Stimulated activated CD4-positive, alpha-beta T cell treated with anti-CD3 and anti-CD28 coated beads, TNF-alpha, amount 100 ng/mL, for 1 hour (primary cell): ENCODE results near the gene NKAPD1.
"Not testable (repeated sequence)": the region's sequence is repeated elsewhere in the genome, so short reads cannot be mapped to it uniquely, and the experiment has no call there.

Experiments used
- DNase-seq, 3 donors: peaks; one replicate each; pipeline ENCODE4 v3.0.0-alpha.2; 2020; ENCODE audit warnings: low read depth in 3 of 3, low spot score in 1 of 3

NKAPD1 gene

GRCh38 chr11:112086422-112087191 lies 12.5 kb downstream of the NKAPD1 start, which contains the start of the genes SDHD and TIMM8B:
TSS of gene SDHD (plus strand) at chr11:112086873. CDS start at chr11:112086908, 35 bp downstream.
TSS of gene TIMM8B (minus strand) at chr11:112086756. CDS start at chr11:112086723, 33 bp downstream.
- peak; percentile 85 to 91 (median 90) for DNase-seq

- no peak for DNase-seq
Observed at GRCh38 chr11:112087212-112087611, 13.1 kb downstream of the NKAPD1 start.

- DNase-seq, result not testable (repeated sequence)
Observed at GRCh38 chr11:112095302-112095701, 21.2 kb downstream of the NKAPD1 start.

- no peak for DNase-seq
Observed at GRCh38 chr11:112096194-112096593, 22.1 kb downstream of the NKAPD1 start.

- DNase-seq, result no peak
Observed at GRCh38 chr11:112097734-112098528, 23.8 kb downstream of the NKAPD1 start.

GRCh38 chr11:112100462-112100861 lies 26.4 kb downstream of the NKAPD1 start:
- DNase-seq, result no peak

- no peak for DNase-seq
Observed at GRCh38 chr11:112103446-112103845, 29.3 kb downstream of the NKAPD1 start.

GRCh38 chr11:112106070-112106469 lies 32.0 kb downstream of the NKAPD1 start:
- no peak for DNase-seq

GRCh38 chr11:112113539-112114457 lies 39.7 kb downstream of the NKAPD1 start:
- DNase-seq, result no peak

- DNase-seq, result no peak
Observed at GRCh38 chr11:112114460-112114859, 40.4 kb downstream of the NKAPD1 start.

GRCh38 chr11:112115386-112115785 lies 41.3 kb downstream of the NKAPD1 start:
- no peak for DNase-seq

GRCh38 chr11:112118176-112118575 lies 44.1 kb downstream of the NKAPD1 start:
- no peak for DNase-seq

GRCh38 chr11:112121981-112122615 lies 48.0 kb downstream of the NKAPD1 start:
- DNase-seq, result no peak

- no peak for DNase-seq
Observed at GRCh38 chr11:112123129-112123528, 49.0 kb downstream of the NKAPD1 start.

GRCh38 chr11:112127056-112127455 lies 53.0 kb downstream of the NKAPD1 start:
- no peak for DNase-seq

GRCh38 chr11:112128483-112129121 lies 54.5 kb downstream of the NKAPD1 start:
- no peak for DNase-seq

- no peak for DNase-seq
Observed at GRCh38 chr11:112129656-112130055, 55.6 kb downstream of the NKAPD1 start.

- no peak for DNase-seq
Observed at GRCh38 chr11:112132737-112133136, 58.6 kb downstream of the NKAPD1 start.

GRCh38 chr11:112134473-112134872 lies 60.4 kb downstream of the NKAPD1 start:
- DNase-seq, result no peak
